ENCODE measurements around the gene MAFB. TPM values are rescaled to one million over a fixed set of nuclear protein-coding genes. Genes with fewer than 3 reads are reported as not detected.
"Not testable (repeated sequence)": the region's sequence is repeated elsewhere in the genome, so short reads cannot be mapped to it uniquely, and the experiment has no call there.

The MAFB gene
- 6.8 TPM for total RNA-seq
- long read RNA-seq, transcript MAFB-201 (1 exons, 3,393 nt), result major isoform, 31 of 31 reads
- long read RNA-seq, partial matches to known transcripts, result 0 of 31 reads
- long read RNA-seq, other reads (novel, unspliced or antisense), result 0 of 31 reads

DNA sequence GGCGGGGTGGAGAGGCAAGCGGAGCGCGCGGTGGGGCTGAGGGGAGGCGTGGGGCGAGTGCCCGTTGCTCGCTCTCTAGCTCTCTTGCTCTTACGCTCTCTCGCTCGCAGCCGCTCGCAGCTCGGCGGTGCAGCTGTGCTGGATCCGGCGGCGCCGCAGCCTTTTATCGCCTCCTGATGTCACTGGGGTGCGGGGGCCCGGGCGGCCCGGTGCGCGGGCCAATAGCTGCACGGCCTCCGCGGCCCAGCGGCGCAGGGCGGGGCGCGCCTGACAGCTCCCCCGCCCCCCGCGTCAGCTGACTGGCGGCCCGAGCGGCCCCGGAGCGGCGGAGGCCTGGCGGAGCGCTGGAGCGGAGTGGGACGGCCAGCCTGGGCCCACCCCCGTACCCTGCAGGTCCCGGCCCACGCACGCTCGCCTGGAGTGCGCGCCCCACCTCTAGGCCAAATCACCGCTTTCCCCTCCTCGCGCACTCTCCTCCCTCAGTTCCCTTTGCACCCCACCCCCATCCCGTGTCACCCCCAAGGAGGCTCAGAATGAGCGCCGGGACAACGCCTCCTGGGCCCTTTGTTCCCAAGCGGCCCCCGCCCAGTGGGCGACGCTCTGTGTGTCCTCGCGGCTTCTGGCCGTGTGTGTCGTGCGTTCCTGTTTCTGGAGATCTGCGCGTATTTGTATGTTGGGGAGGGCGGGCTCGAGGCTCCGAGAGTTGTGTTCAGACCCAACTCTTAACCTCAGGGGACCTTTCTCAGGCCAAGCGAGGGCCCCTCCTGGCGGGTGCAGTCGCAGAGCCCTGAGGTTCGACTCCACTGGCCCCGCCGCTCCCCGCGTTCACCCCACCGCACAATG, at the start of gene MAFB:
Gene MAFB, minus strand, starts transcription at position 137 of the 843 bp plus-strand sequence. CDS start 386 bp downstream, outside the sequence.
- intact Hi-C loops (cut with DNase I), result no loop called here
- peak; percentile 94 for DNase-seq (ENCODE audit: low spot score)

GRCh38 chr20:40736468-40736867, 47.4 kb upstream of the MAFB start:
- intact Hi-C loops (cut with DNase I), result not testable (repeated sequence)

DNA sequence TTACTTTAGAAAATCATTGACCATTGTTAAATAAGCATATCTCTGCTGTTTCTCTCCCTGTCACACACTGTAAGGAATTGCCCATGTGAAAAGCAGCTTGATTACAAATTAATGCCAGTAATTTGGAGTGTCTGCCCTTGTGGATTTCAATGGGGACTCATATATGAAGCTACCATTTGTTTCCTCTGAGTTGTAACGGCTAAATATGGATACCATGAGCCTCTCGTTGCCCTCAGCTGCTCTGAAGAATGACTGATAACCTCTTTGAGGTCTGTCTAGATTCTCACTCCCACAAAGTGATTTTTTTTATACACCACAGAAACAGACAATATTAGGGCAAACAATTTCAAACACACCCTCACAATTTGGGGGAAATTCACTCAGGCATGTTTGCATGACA, 40.0 kb upstream of the MAFB start:
- intact Hi-C loops (cut with DNase I), result no loop called here
- no peak for DNase-seq (ENCODE audit: low spot score)

More at GRCh38 chr20:40736468-40736867, 47.4 kb upstream of the MAFB start:
- not testable (repeated sequence) for DNase-seq (ENCODE audit: low spot score)

DNA sequence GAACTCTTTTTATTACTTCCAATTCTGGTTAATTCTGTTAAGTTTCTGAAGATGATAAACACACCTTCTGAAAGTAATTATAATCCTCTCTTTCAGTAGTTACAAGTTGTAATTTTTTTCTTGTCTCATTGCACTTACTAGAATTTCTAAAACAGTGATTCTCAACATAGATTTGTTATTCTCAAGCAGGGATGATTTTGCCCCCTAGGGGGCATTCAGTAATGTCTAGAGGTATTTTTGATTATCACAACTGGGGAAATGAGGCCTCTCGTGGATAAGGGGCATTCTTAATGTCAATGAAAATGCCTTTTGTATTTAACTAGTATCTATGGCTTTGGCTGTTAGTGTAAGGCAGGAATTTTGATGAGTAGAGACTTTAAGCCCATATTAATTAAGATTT, 39.4 kb upstream of the MAFB start:
- DNase-seq (ENCODE audit: low spot score), result no peak
- intact Hi-C loops (cut with DNase I), result no loop called here

DNA sequence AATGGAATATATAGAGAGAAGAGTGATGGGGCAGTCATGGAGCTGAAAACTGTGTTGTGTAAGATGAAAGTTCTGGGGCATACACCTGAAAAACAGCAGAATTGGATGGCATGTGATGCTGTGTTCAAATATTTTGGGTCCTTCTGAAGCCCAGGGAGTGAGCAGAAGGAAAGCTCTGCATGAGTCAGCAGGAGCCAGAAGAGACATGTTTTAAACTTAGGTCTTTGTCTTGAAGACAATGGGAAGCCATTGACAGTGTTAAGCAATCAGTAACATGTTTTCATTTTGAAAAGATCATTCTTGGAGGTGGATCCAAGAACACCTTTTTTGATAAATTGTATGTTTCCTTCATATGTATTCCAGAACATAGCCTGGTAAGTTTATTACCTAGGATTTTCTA, 38.9 kb upstream of the MAFB start:
- intact Hi-C loops (cut with DNase I), result no loop called here
- no peak for DNase-seq (ENCODE audit: low spot score)

- intact Hi-C loops (cut with DNase I), result no loop called here
- no peak for DNase-seq (ENCODE audit: low spot score)
Observed at GRCh38 chr20:40726776-40727175, 37.7 kb upstream of the MAFB start.

- intact Hi-C loops (cut with DNase I), result no loop called here
Observed at GRCh38 chr20:40724566-40724965, 35.5 kb upstream of the MAFB start.

DNA sequence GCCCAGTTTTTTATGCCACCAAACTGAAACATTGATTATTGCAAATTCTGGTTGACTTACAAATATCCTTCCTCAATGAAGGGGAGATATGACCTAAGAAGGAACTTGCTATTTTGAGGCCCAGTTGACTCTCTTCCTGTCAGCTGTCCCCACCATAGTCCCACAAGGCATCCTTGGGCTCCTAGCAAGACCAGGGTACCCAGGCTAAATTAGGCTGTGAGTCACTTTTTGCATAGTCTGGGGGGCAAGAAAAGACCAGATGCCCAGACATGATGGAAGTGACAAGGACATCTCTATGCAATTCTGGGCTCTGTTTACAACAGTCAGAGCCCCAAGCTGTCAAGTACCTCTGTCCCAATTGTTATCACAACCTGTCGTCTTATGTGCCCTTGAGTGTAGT, 31.8 kb upstream of the MAFB start:
- intact Hi-C loops (cut with DNase I), result no loop called here
- DNase-seq (ENCODE audit: low spot score), result no peak

More at GRCh38 chr20:40724566-40724965, 35.5 kb upstream of the MAFB start:
- no peak for DNase-seq (ENCODE audit: low spot score)

DNA sequence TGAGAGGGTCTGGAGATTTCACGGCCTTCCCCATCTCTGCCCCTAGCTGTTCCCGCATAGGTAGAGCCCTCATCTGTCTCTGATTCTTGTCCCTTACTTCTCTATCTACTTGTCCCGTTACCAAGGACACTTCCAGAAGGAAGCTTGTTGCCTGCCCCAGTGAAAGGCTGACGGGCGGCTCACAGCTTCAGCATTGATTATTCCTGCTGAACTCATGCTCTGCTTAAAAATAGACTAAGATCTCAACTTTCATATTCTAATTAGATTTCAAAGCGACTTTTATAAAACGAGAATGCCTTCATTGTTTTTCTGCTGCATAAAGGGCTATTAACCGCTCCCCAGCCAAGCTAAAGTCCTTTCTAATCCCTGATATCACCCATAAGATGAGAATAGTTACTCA, 31.1 kb upstream of the MAFB start:
- no peak for DNase-seq (ENCODE audit: low spot score)
- intact Hi-C loops (cut with DNase I), result no loop called here

GRCh38 chr20:40718982-40719729, 30.1 kb upstream of the MAFB start:
- intact Hi-C loops (cut with DNase I), result no loop called here
- DNase-seq (ENCODE audit: low spot score), result no peak

GRCh38 chr20:40718214-40718977, 29.4 kb upstream of the MAFB start:
- DNase-seq (ENCODE audit: low spot score), result peak; percentile 10
- intact Hi-C loops (cut with DNase I), result no loop called here

DNA sequence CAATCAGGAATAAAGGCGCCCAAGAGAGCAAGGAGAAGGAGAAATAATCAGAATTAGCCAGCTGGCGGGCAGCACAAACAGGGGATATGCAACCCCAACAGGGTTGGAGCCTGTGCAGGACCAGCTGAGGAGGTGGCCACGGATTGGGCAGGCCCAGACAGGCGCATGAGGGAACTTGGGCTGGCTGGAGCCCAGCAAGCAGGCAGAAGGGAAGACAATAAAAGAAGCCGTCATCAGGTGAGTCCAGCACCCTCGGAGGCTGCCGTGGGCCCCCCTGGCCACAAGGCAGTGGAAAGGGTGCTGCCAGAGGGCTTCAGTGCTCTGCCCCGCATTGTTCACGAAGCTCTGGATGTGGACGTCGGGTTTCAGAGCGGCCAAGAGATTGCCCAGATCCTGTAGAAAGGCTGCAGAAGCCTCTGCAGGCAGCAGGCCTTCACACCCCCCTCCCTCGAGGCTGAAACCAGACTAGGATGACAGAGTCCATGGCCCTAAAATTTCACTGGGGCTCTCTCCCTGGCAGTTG, 28.4 kb upstream of the MAFB start:
- peak; percentile 57 for DNase-seq (ENCODE audit: low spot score)
- intact Hi-C loops (cut with DNase I), result no loop called here

GRCh38 chr20:40715491-40715890, 26.5 kb upstream of the MAFB start:
- DNase-seq (ENCODE audit: low spot score), result no peak
- intact Hi-C loops (cut with DNase I), result no loop called here

DNA sequence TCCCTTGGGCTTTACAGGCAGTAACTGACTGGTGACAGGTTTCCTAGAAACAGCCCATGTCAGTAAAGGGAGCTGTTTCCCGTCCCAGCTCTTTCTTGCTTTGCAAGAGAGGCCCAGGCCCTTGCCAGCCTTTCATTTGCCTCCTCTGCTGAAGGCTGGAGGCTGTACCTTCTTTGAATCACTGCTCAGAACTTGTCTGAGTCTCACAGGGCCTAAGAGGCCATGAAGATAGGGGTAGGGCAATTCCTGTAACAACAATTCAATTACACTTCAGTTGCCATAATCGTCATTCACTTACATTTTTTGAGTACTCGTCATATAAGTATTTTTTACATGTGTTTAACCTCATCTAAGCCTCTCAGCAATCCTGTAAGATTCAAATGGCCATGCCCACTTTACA, 25.9 kb upstream of the MAFB start:
- DNase-seq (ENCODE audit: low spot score), result no peak
- intact Hi-C loops (cut with DNase I), result no loop called here

GRCh38 chr20:40714109-40714508, 25.1 kb upstream of the MAFB start:
- intact Hi-C loops (cut with DNase I), result no loop called here
- DNase-seq (ENCODE audit: low spot score), result no peak

DNA sequence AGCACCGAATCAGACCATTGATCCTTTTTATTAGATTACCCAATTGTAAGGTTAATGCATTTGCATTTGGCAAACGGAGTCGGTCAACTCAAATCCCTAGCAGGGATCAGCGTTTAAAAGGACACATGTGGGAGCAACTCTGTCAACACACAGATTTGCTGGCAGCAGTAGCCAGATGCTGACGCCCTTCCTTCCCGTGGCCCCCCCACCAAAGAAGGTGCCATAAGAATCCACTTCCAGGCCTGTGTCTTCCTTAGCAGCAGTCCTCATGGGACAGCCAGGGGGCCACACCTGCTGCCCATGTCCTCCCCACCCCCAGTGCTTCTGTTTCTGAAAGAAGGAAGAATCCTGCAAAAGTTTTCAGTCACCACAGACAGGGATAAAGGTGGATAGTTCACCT, 24.5 kb upstream of the MAFB start:
- no peak for DNase-seq (ENCODE audit: low spot score)
- intact Hi-C loops (cut with DNase I), result no loop called here

- DNase-seq (ENCODE audit: low spot score), result no peak
- intact Hi-C loops (cut with DNase I), result no loop called here
Observed at GRCh38 chr20:40711079-40711478, 22.0 kb upstream of the MAFB start.

GRCh38 chr20:40710603-40711002, 21.6 kb upstream of the MAFB start:
- intact Hi-C loops (cut with DNase I), result no loop called here
- no peak for DNase-seq (ENCODE audit: low spot score)

DNA sequence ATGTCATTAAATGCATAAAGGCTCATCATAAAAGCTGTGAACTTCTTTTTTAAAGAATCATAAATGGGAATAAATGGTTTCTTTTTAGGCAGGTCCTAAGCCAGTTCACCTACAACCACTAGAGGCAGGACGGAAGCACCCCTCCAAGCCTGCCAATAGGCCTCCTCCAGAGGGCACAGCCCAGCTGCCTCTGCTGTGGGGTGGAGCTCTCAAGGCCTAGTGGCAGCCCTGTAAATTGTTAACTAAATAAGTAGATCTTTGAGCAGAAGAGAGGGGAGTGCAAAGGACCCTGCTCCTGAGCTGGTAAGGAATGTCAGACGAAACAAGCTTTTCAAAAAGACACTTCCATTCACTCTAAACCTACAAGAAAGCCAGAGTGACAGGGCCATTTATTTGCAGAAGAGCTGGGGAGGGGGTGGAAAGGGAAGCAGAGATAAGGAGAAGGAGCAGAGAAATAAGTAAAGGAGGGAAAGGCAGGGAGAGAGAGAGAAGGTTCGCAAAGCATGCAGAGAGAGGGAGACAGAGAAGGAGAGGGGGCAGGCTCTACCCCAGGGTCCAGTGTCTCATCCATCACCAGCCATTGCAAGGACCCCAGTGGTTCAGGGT, 18.0 kb upstream of the MAFB start:
- no peak for DNase-seq (ENCODE audit: low spot score)
- intact Hi-C loops (cut with DNase I), result no loop called here

All from cardiac septum (tissue), 1 donor.